ENCODE results near the gene TNN.
"Not testable (repeated sequence)": the region's sequence is repeated elsewhere in the genome, so short reads cannot be mapped to it uniquely, and the experiment has no call there.

The TNN gene

DNA sequence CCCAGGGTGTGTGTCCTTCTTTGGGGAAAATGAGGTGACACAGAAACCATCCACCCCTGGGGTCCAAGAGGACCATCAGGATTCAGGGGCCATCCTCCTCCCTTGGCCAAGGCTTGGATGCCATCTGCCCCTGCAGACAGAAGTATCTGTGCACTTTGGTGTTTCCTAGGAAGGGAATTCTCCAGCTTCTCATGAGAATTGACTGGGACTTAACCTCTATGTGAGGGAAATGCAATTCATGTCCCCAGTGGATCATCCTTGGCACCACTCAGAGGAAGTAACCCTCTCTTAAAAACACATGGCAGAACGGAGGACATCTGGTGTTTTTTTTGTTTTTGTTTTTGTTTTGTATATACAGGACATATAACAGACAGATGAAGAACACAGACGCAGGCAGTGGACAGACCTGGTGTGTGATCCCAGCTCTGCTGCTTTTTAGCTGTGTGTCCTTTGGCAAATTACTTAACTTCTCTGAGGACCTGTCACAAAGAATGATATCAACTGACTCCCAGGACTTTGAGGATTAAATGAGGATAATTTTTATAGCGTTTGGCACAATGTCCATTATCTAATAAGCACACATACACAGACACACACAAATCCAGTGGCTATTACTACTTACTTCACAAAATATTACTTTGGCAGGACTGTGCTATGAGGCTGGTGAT, 3.8 kb downstream of the TNN start:
- no peak for DNase-seq (ENCODE audit: low read depth in 2 of 3, low spot score in 2 of 3)

DNA sequence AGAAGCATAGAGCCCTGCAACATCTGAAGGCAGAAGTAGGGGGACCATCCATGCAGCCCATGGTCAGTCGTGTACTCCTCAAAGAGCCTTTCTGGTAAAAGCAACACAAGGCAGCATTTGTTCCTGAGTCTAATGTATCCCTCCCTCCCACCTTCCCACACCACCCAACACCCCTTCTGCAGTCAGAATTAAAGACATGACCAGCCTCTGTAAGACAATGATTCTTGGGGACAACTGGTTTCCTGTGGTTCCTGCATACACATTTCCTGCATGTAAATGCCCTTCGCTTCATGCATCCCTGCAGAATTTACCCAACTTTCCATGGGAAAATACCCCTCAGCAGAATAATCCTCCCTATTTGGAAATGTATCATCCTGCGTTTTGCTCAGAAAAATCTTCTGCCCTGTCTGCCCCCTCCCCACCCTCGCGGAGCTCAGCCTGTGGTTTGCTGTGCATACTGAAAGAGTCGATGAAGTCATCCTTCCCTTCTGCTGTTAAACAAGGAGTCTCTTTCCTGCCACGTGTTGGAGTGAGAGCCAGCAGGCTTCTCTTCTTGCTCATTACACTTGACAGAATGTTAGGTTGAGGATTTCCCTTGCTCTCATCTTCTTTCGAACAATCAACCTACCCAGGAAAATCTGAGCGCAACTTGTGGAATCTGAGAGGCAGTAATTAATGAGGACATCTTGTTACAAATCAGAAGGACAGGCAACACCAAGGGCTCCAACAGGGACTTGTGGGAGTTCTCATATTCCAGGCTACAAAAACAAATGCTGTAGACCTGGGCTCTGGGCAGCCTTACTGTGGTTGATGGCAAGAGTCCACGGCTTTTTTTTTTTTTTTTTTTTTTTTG, 4.7 kb downstream of the TNN start:
- peak in 2 of 3 experiments; percentile 2 to 10 for DNase-seq (ENCODE audit: low read depth in 2 of 3, low spot score in 2 of 3)

DNA sequence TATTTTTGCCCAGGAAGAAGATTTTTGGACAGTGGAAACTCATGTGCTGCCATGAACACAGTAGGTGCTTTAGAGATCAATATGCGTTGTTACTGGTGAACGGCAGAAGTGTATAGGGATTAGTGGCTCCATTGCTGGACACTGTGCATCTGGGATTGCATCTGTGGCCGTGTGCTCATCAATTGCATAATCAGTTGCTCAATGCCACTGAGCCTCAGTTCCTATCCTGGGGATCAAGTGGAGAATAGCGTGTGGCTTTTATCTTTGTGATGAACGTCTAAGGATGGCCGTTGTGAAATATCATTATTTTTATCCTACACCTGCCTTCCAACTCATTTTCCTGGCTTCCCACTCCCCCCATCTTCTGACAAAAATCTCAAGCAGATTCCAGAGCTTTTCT, 5.4 kb downstream of the TNN start:
- no peak for DNase-seq (ENCODE audit: low read depth in 2 of 3, low spot score in 2 of 3)

DNA sequence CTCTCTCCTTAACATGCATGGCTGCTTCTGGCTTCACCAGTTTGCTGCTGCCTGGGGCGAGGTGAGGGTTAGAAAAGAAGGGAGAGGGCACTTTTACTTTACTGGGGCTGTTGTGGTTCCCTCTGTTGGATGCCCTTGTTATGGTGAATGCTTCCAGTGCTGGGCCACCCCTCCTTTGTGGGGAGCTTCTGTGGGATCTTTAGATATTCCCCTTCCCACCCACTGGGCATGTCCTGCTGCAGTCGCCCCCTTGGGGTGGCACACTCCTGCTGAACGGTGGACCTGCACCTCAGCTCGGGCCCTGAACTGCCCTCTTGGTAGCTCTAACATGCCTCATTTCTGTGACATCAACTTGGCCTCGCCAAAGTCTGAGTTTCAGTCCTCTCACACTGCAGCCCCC, 6.0 kb downstream of the TNN start:
- DNase-seq (ENCODE audit: low read depth in 2 of 3, low spot score in 2 of 3) = no peak

DNA sequence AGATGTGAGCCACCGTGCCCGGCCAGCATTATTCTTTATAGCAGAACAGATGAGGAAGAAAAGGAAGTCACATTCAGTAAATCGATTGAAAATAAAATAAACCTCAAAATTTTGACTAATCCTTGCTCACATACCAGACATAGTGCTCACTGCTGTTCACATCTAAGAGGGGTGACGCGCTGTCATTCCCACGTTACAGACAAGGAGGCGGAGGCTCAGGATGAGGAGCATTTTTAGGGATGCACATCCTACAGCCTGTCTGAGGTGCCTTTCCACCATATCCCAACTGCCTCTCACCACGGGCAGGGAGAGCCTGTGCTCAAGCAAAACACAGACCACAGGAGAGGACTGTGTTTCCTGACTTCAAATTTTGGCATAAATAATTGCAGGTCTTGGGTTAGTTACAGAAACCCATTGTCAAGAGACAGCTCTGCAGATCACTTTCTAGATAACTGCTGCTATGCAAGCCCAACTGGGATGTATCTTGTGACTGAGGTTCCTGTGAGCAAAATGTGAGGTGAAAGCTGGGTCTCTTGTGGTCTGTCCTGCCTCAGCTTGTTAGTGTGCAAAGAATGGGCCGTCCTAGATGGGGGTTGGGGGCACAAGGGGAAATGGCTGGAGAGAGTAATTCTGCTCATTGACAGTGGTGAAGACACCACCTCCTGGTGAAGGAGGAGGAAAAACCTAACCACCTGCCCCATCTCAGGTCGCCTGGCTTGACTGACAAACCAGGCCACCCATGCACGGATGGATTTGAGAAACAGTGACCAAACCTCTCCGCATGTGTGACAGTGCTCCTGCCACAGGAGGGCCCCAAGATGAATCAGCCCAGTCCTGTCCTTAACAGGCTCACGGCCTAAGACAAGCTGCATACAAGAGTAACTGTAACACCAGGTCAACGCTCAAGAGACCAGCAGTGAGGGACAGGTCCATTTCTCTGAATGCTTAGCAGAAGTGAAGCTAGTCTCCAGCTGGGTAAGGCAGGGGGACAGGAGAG, 8.2 kb downstream of the TNN start:
- no peak for DNase-seq (ENCODE audit: low read depth in 2 of 3, low spot score in 2 of 3)

DNA sequence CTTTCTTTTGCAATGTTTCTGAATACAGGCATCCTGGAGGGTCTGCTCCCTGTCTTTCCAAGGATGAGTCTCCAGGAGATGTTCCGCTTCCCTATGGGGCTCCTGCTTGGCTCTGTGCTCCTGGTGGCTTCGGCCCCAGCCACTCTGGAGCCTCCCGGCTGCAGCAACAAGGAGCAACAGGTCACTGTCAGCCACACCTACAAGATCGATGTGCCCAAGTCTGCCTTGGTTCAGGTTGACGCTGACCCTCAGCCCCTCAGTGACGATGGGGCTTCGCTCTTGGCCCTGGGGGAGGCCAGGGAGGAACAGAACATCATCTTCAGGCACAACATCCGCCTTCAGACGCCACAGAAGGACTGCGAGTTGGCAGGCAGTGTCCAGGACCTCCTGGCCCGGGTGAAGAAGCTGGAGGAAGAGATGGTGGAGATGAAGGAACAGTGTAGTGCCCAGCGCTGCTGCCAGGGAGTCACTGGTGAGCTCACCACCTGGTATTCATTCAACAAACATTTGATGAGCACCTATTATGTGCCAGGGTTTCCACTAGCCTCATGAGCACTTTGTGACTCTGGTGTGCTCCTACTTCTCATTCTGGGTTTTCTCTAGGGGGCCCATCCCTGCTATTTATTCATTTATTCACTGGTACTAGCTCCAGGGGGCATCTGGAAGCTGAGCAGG, 9.9 kb downstream of the TNN start:
- DNase-seq (ENCODE audit: low read depth in 2 of 3, low spot score in 2 of 3) = no peak

DNA sequence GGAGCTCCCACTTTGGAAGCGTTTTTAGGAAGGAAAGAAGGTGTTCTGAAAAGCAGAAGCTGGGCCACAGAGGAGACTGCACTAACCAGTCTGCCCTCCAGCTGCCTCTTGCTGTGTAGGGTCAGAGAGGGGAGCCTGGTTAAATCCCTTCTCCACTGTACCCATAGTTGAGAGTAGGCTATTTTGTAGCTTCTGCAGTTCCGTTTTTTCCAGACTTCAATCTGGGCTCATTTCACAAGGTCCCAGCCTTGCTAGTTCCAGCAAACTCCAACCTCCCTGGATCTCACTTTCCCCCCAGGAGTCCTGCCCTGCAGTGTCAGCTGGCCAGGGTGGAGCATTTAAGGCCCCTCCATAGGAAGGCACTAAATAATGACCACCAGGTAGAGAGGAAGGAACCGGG, 11.0 kb downstream of the TNN start:
- no peak for DNase-seq (ENCODE audit: low read depth in 2 of 3, low spot score in 2 of 3)

DNA sequence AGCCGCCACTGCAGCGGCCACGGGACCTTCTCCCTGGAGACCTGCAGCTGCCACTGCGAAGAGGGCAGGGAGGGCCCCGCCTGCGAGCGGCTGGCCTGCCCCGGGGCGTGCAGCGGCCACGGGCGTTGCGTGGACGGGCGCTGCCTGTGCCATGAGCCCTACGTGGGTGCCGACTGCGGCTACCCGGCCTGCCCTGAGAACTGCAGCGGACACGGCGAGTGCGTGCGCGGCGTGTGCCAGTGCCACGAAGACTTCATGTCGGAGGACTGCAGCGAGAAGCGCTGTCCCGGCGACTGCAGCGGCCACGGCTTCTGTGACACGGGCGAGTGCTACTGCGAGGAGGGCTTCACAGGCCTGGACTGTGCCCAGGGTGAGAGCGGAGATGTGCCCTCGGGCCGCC, 11.7 kb downstream of the TNN start:
- DNase-seq (ENCODE audit: low read depth in 2 of 3, low spot score in 2 of 3) = no peak

DNA sequence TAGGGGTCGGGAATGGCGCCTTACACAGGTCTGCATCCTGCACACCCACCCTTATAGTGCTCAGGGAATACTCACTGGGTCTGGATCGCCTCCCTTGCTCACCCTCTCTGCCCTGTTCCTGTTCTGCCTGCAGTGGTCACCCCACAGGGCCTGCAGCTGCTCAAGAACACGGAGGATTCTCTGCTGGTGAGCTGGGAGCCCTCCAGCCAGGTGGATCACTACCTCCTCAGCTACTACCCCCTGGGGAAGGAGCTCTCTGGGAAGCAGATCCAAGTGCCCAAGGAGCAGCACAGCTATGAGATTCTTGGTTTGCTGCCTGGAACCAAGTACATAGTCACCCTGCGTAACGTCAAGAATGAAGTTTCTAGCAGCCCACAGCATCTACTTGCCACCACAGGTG, 12.4 kb downstream of the TNN start:
- DNase-seq (ENCODE audit: low read depth in 2 of 3, low spot score in 2 of 3) = no peak

DNA sequence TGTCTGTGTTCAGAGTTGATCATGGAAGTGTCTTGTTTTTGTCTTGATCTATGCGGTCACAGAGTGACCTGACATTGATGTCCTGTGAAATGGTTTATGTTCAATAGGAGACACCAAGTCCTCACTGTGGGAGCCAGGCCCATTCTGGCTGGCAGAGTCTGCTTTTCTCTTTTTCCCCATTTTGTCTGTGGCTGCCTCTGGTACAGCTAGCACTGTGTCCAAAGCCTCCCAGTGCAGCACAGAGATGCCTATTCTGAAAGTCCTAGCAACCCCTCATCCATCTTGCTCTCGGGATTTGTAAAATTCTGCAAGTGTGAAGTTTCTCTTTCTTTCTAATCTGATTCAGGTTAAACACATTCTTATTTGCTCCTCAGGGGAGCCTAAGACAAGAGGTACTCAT, 14.3 kb downstream of the TNN start:
- DNase-seq (ENCODE audit: low read depth in 2 of 3, low spot score in 2 of 3) = no peak

DNA sequence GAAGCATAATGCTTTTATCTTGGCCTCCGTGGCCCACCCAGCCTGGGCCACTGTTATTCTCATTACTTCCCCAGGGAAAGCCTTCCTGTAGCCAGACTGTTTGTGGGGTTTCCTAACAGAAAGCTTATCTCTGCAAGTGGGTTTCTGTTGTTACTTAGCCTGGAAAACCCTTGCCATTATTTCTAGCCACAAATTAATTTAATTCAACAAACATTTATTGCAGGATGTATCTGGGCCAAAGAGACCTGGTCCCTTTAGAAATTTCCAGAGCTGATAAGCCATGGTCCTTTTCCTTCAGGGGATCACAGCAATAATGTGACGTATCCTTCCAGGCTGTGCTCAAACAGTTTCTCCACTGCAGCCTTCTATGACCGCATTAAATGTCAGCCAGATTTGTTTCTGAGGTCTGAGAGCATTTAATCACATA, 20.9 kb downstream of the TNN start:
- no peak for DNase-seq (ENCODE audit: low read depth in 2 of 3, low spot score in 2 of 3)

DNA sequence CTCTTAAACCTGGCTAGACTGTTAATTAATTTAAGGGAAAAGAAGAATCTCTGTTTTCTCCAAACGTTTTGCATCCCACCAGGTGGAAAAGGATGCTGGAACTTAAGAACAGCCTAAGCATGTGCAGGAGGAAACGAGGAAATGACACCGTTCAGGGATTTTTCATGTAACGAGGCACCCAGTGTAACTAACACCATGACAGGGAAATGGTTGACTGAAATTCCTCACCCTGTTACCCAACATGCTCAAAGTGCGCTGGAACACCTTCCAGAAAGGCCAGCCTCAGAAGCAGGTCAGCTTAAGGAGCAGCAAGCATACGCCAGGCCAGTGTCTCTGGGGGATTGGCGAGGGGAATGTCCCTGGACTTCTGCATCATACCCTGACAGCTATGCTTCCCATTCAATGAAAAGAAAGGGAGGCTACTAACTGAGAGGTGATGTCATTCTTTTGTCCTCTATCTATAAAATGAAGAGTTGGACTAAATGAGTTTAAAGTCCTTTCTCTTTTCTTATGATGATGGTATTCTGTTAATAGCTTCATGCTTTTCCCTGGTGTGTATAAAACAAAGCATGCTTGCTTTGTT, 21.6 kb downstream of the TNN start:
- DNase-seq (ENCODE audit: low read depth in 2 of 3, low spot score in 2 of 3) = no peak

DNA sequence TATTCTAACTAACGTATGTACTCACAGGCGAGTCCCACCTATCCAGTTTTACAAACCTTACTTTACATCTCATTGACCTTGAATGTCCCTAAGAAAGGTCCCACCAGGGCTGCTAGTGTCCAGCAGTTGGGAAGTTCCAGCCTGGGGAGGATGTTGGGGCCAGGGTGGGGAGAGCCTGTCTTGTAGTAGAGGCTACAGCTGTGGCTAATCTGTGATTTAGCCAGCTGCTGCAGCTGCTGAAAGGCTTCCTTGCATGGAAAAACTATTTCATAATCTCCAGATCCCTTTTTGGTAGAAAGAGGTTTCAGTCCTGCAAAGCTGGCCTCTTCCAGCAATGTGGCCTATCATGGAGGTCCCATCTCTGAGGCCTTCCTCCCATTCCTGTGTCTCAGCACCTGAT, 23.1 kb downstream of the TNN start:
- DNase-seq (ENCODE audit: low read depth in 2 of 3, low spot score in 2 of 3) = no peak

DNA sequence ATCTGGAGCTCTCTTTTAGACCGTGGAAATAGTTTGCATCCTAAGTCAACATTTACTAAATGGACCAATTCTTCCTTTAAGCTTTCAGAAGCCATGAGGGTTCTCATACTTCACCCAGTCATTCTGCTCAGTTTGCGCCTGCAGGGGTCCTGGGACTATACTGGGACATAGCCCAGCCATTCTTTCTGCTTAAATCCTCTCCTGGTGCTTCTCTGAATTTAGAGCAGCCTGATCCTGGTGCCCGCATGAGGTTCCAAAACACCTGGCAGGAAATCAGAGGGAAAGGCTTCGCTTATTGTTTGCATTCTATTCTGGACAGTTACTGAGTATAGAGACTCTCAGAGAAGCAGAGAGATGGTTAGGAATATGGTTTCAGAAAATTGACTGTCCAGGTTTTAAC, 27.0 kb downstream of the TNN start:
- DNase-seq (ENCODE audit: low read depth in 2 of 3, low spot score in 2 of 3) = no peak

DNA sequence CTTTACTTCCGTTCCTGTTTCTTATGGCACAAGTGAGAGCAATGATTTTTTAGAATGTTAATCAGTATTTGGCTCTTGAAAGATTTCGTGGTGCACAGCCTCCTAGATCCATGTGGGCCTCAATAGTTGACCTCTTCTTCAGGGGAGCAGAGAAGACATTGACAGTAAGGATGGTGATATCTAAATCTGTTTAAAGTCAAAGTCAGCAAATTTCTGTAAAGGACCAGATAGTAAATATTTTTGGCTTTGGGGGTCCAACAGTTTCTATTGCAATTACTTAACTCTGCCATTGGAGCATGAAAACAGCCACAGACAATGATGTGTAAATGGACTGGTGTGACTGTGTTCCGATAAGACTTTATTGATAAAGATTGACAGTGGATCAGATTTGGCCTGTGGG, 27.4 kb downstream of the TNN start:
- DNase-seq (ENCODE audit: low read depth in 2 of 3, low spot score in 2 of 3) = no peak

DNA sequence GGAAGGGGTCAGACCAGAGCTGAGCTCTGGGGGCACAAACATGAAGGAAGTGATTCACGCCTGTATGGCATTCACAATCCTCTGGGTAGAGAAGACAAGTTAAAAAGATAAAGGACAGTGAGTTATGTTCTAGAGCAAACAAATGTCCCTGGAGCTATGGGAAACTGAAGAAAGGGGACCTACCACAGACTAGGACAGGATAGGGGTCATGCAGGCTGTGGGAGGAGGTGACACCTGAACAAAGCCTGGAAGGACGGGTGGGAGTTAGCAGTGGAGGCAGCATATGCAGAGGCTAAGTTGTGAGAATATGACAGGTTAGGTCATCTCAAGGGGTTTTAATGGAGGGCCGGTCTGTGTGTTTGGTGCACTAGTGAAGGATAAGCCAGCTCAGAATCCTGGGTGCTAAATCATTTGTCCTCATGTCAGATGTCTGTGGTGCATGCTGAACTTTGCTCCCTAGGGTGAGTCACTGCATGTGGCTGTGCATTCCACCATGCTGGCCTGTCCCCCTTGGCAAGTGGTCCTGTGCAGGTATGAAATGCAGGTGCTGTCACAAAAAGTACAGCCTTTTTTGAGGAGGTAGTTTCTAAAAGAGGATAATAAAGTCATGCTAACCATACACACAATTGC, 28.5 kb downstream of the TNN start:
- DNase-seq (ENCODE audit: low read depth in 2 of 3, low spot score in 2 of 3) = no peak

DNA sequence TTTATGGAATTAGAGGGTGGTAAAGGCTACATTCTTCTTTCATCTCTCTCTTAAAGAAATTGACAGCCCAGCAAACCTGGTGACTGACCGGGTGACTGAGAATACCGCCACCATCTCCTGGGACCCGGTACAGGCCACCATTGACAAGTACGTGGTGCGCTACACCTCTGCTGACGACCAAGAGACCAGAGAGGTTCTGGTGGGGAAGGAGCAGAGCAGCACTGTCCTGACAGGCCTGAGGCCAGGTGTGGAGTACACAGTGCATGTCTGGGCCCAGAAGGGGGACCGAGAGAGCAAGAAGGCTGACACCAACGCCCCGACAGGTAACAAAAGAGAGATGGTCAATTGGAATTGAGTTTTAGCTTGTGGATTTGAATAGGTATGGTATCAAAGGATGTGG, 29.7 kb downstream of the TNN start:
- DNase-seq (ENCODE audit: low read depth in 2 of 3, low spot score in 2 of 3) = no peak

DNA sequence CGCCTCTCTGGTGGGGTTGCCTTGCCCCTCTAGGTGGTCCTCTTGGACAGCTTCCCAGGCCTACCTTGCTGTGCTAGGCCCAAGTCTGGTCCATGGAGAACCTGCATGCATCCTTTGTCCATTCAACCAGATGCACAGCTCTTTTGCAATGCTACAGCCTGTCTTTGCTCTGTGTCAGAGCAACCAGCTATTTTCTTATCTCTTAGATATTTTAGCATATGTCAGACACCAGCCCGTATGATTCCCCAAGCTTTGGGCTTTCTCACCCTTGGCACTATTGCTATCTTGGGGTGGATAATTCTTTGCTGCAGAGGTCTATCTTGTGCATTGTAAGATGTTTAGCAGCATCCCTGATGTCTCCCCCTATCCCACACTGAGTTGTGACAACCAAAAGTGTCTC, 32.3 kb downstream of the TNN start:
- DNase-seq (ENCODE audit: low read depth in 2 of 3, low spot score in 2 of 3) = no peak

DNA sequence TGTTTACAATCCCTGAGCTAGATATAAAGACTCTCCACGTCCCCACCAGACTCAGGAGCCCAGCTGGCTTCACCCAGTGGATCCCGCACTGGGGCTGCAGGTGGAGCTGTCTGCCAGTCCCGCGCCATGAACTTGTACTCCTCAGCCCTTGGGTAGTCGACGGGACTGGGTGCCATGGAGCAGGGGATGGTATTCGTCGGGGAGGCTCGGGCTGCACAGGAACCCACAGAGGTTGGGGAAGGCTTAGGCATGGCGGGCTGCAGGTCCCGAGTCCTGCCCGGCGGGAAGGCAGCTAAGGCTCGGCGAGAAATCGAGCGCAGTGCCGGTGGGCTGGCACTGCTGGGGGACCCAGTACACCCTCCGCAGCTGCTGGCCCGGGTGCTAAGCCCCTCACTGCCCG, 34.5 kb downstream of the TNN start:
- not testable (repeated sequence) for DNase-seq (ENCODE audit: low read depth in 2 of 3, low spot score in 2 of 3)

DNA sequence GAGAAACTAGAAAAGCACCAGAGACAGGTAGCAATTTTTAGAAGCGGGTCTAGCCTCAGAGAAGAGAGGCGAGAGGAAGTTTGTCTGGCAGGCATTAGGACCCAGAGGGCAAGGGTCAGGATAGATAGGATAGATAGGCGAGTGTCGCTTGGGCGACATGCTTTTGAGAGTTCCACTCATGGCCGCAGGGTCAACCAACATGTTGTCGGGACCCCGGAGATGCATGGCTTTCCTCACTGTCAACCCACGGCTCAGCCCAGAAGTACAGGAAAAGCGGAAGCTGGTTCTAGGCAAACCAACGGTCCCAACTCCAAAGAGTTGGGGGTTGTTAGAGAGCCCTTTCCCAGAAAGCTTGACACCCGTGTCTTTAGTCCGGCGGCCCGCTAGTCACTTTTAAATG, 38.9 kb downstream of the TNN start:
- not testable (repeated sequence) for DNase-seq (ENCODE audit: low read depth in 2 of 3, low spot score in 2 of 3)

Data from activated CD8-positive, alpha-beta memory T cell treated with anti-CD3 and anti-CD28 coated beads for 48 hours (primary cell).